Trophoblast cell (in vitro differentiated cells and primary cell): ENCODE results near the gene NXN.
"Not testable (repeated sequence)": the region's sequence is repeated elsewhere in the genome, so short reads cannot be mapped to it uniquely, and the experiment has no call there.

ENCODE experiments used
- DNase-seq, 2 donors: peaks; one replicate each; pipeline ENCODE4 v3.0.0-alpha.2; 2016
- H2AFZ ChIP-seq: 2 replicates; pipeline ENCODE4 v1.6.1; 2013; ENCODE audit warnings: low read length, moderate library complexity, mild to moderate bottlenecking; ENCODE audit not compliant: insufficient read depth, poor library complexity
- H2AK5ac ChIP-seq: 2 replicates; pipeline ENCODE4 v1.6.1; 2013; ENCODE audit warnings: mild to moderate bottlenecking, low read length
- H2BK120ac ChIP-seq: 2 replicates; pipeline ENCODE4 v1.6.1; 2013; ENCODE audit warnings: low read length, mild to moderate bottlenecking, moderate library complexity; ENCODE audit not compliant: insufficient read depth, poor library complexity
- H2BK12ac ChIP-seq: 2 replicates; pipeline ENCODE4 v1.6.1; 2013; ENCODE audit warnings: mild to moderate bottlenecking, low read length, moderate library complexity
- H2BK5ac ChIP-seq: 2 replicates; pipeline ENCODE4 v1.6.1; 2013; ENCODE audit warnings: low read length, low read depth, moderate library complexity, mild to moderate bottlenecking; ENCODE audit not compliant: poor library complexity
- H3K14ac ChIP-seq: 2 replicates; pipeline ENCODE4 v1.6.1; 2013; ENCODE audit warnings: mild to moderate bottlenecking, low read length
- H3K18ac ChIP-seq: 2 replicates; pipeline ENCODE4 v1.6.1; 2013; ENCODE audit warnings: mild to moderate bottlenecking, low read length
- H3K23ac ChIP-seq: 2 replicates; pipeline ENCODE4 v1.6.1; 2013; ENCODE audit warnings: low read length
- H3K27ac ChIP-seq: 2 replicates; pipeline ENCODE4 v1.5.1; 2013; ENCODE audit warnings: low read depth, mild to moderate bottlenecking, inconsistent platforms, low read length, moderate library complexity
- H3K27me3 ChIP-seq: 2 replicates; pipeline ENCODE4 v1.6.1; 2013; ENCODE audit warnings: inconsistent platforms, mild to moderate bottlenecking, low read length, moderate library complexity; ENCODE audit not compliant: insufficient read depth
- H3K36me3 ChIP-seq, 2 experiments: 1 replicate in 1 of 2; 2 replicates in 1 of 2; pipeline ENCODE4 v1.6.1; 2013; ENCODE audit warnings: low read length in 2 of 2, mild to moderate bottlenecking in 2 of 2, moderate library complexity in 1 of 2; ENCODE audit not compliant: insufficient read depth in 2 of 2, control insufficient read depth in 1 of 2
- H3K4ac ChIP-seq: 2 replicates; pipeline ENCODE4 v1.6.1; 2013; ENCODE audit warnings: low read depth, mild to moderate bottlenecking, low read length, moderate library complexity
- H3K4me1 ChIP-seq, 2 experiments: 1 replicate in 1 of 2; 2 replicates in 1 of 2; pipeline ENCODE4 v1.6.1; 2013; ENCODE audit warnings: low read length in 2 of 2, mild to moderate bottlenecking in 2 of 2, moderate library complexity in 1 of 2; ENCODE audit not compliant: insufficient read depth in 2 of 2, control insufficient read depth in 1 of 2
- H3K4me2 ChIP-seq: 2 replicates; pipeline ENCODE4 v1.6.1; 2013; ENCODE audit warnings: inconsistent platforms, mild to moderate bottlenecking, low read length, moderate library complexity
- H3K4me3 ChIP-seq: 2 replicates; pipeline ENCODE4 v1.5.1; 2013; ENCODE audit warnings: mild to moderate bottlenecking, low read depth, low read length, inconsistent platforms
- H3K79me1 ChIP-seq: one replicate; pipeline ENCODE4 v1.6.1; 2013; ENCODE audit warnings: low read length
- H3K79me2 ChIP-seq: 2 replicates; pipeline ENCODE4 v1.6.1; 2013; ENCODE audit warnings: low read length, mild to moderate bottlenecking; ENCODE audit not compliant: control insufficient read depth, insufficient read depth, poor library complexity
- H3K9ac ChIP-seq: 2 replicates; pipeline ENCODE4 v1.6.1; 2013; ENCODE audit warnings: mild to moderate bottlenecking, low read length
- H3K9me3 ChIP-seq: 2 replicates; pipeline ENCODE4 v1.6.1; 2013; ENCODE audit warnings: low read depth, mild to moderate bottlenecking, control low read depth, inconsistent platforms, low read length; ENCODE audit not compliant: insufficient read depth
- H4K12ac ChIP-seq: 2 replicates; pipeline ENCODE4 v1.6.1; 2013; ENCODE audit warnings: low read depth, mild to moderate bottlenecking, low read length, moderate library complexity
- H4K8ac ChIP-seq: 2 replicates; pipeline ENCODE4 v1.6.1; 2013; ENCODE audit warnings: low read depth, mild to moderate bottlenecking, low read length, moderate library complexity
- H4K91ac ChIP-seq: one replicate; pipeline ENCODE4 v1.6.1; 2013; ENCODE audit warnings: low read depth, mild to moderate bottlenecking, low read length, moderate library complexity
- WGBS: extraction: QIAGEN DNeasy Blood & Tissue Kit; methylation state at CpG from one replicate; pipeline ENCODE4 v1.1.7; 2013; ENCODE audit warnings: missing lambda C conversion rate; ENCODE audit not compliant: insufficient read length, insufficient coverage; ENCODE audit errors: extremely low coverage; 5-methylcytosine and 5-hydroxymethylcytosine counted together

The NXN gene

GRCh38 chr17:855569-855968 lies 124.0 kb downstream of the NXN start:
- Histone ChIP-seq H3K4me2 (no peak overlapping the region), H3K4ac (peak overlapping the region; percentile 29), H3K36me3 (peaks cover 0 to 2% of the 10 kb centered on the region in 2 experiments), H2BK5ac (no peak overlapping the region), H3K4me1 (peaks cover 13 to 24% of the 10 kb centered on the region in 2 experiments), H4K8ac (no peak overlapping the region), H2BK120ac (no peak overlapping the region), H3K9me3 (no peaks in the 10 kb centered on the region), H3K18ac (no peak overlapping the region), H3K14ac (no peak overlapping the region), H3K27ac (no peak overlapping the region), H3K9ac (no peak overlapping the region), H3K23ac (no peak overlapping the region), H4K91ac (no peak overlapping the region), H3K79me1 (peaks cover 3% of the 10 kb centered on the region), H3K4me3 (no peak overlapping the region), H2AFZ (no peak overlapping the region), H4K12ac (no peak overlapping the region), H2AK5ac (no peak overlapping the region), H3K79me2 (peaks cover 8% of the 10 kb centered on the region), H3K27me3 (no peaks in the 10 kb centered on the region), H2BK12ac (no peak overlapping the region)
- WGBS = no CpG with 5 or more reads among the region's 5 CpGs
- DNase-seq = no peak

GRCh38 chr17:852850-853249 lies 126.7 kb downstream of the NXN start:
- H3K9me3 ChIP-seq, H4K12ac ChIP-seq, H2AFZ ChIP-seq, H3K4me2 ChIP-seq, H2BK120ac ChIP-seq, H3K14ac ChIP-seq, H3K27me3 ChIP-seq, H4K8ac ChIP-seq, H3K36me3 ChIP-seq, H3K27ac ChIP-seq, H3K79me1 ChIP-seq, H3K9ac ChIP-seq, H3K18ac ChIP-seq, H2AK5ac ChIP-seq, H3K23ac ChIP-seq, H4K91ac ChIP-seq, H2BK5ac ChIP-seq, H3K79me2 ChIP-seq, H2BK12ac ChIP-seq, H3K4me3 ChIP-seq, DNase-seq: not testable (repeated sequence)
- WGBS = no CpG with 5 or more reads among the region's 9 CpGs
- peaks cover 5 to 16% of the 10 kb centered on the region in 2 experiments for H3K4me1 ChIP-seq
- H3K4ac ChIP-seq = peak overlapping the region; percentile 27

DNA sequence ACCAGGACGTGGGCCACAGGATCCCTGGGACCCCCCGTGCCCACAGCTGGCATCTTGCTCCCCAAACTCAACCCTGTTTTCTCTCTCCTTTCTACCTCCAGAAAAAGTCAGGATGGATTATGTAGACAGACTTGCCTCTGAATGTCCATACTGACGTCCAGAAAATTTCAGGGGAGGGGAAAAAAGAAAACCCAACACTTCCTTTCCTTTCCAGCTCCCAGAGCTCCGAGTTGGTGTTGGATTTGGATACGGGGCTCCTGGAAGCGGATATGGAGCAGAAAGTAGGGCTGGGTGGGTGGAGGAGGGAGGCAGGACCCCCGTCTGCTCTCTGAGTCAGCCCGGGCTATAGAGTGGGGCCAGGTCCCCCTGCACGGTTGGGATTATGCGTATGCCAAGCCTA lies 127.2 kb downstream of the NXN start:
- Histone ChIP-seq H4K8ac (no peak overlapping the region), H2BK12ac (no peak overlapping the region), H3K4me1 (peaks cover 5 to 16% of the 10 kb centered on the region in 2 experiments), H3K79me1 (no peaks in the 10 kb centered on the region), H3K23ac (no peak overlapping the region), H3K9me3 (no peaks in the 10 kb centered on the region), H2BK5ac (no peak overlapping the region), H3K14ac (no peak overlapping the region), H2AFZ (no peak overlapping the region), H3K79me2 (peaks cover 6% of the 10 kb centered on the region), H4K12ac (no peak overlapping the region), H3K4ac (peak overlapping the region; percentile 27), H3K18ac (peak overlapping the region; percentile 2), H3K27me3 (no peaks in the 10 kb centered on the region), H3K27ac (no peak overlapping the region), H2BK120ac (no peak overlapping the region), H3K9ac (no peak overlapping the region), H3K4me2 (no peak overlapping the region), H3K4me3 (no peak overlapping the region), H3K36me3 (peaks cover 0 to 2% of the 10 kb centered on the region in 2 experiments), H4K91ac (no peak overlapping the region), H2AK5ac (no peak overlapping the region)
- no peak for DNase-seq
- WGBS = no CpG with 5 or more reads among the region's 10 CpGs

DNA sequence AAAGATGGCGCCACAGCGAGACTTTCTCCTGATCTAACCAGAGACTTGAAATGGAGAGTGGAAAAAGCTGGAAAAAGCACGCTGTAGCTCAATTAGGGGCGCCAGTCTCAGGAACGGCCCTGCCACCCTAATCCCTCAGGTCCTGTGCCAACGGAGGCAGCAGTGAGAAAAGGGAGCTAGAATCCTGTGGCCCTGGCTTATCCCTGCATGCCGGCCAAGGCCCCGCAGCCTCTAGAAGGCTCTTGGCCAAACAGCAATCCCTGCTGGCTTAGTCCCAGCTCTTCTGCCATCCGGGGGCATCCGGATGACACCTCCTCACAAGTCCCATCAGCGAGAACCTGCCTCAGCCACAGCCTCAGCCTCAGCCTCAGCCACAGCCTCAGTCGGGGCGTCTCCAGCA lies 127.7 kb downstream of the NXN start:
- H2BK120ac ChIP-seq = no peak overlapping the region
- H3K23ac ChIP-seq = no peak overlapping the region
- WGBS = no CpG with 5 or more reads among the region's 13 CpGs
- H3K18ac ChIP-seq = peak overlapping the region; percentile 2
- H2AFZ ChIP-seq = no peak overlapping the region
- no peak overlapping the region for H2AK5ac ChIP-seq
- H3K4me3 ChIP-seq = no peak overlapping the region
- peaks cover 0 to 2% of the 10 kb centered on the region in 2 experiments for H3K36me3 ChIP-seq
- H3K4me1 ChIP-seq = peaks cover 5 to 14% of the 10 kb centered on the region in 2 experiments
- no peaks in the 10 kb centered on the region for H3K79me1 ChIP-seq
- no peak overlapping the region for H3K9ac ChIP-seq
- H4K12ac ChIP-seq = no peak overlapping the region
- no peak overlapping the region for H4K91ac ChIP-seq
- no peak for DNase-seq
- no peak overlapping the region for H3K4ac ChIP-seq
- H3K27ac ChIP-seq = no peak overlapping the region
- H2BK12ac ChIP-seq = no peak overlapping the region
- no peak overlapping the region for H3K14ac ChIP-seq
- no peaks in the 10 kb centered on the region for H3K9me3 ChIP-seq
- H2BK5ac ChIP-seq = no peak overlapping the region
- no peak overlapping the region for H4K8ac ChIP-seq
- H3K27me3 ChIP-seq = no peaks in the 10 kb centered on the region
- no peak overlapping the region for H3K4me2 ChIP-seq
- peaks cover 6% of the 10 kb centered on the region for H3K79me2 ChIP-seq
